ENCODE results near the gene ACSS1. TPM values are rescaled to one million over a fixed set of nuclear protein-coding genes. Genes with fewer than 3 reads are reported as not detected.

Gene ACSS1
- polyA plus RNA-seq, 2 donors: 8.0 to 8.8 TPM

DNA sequence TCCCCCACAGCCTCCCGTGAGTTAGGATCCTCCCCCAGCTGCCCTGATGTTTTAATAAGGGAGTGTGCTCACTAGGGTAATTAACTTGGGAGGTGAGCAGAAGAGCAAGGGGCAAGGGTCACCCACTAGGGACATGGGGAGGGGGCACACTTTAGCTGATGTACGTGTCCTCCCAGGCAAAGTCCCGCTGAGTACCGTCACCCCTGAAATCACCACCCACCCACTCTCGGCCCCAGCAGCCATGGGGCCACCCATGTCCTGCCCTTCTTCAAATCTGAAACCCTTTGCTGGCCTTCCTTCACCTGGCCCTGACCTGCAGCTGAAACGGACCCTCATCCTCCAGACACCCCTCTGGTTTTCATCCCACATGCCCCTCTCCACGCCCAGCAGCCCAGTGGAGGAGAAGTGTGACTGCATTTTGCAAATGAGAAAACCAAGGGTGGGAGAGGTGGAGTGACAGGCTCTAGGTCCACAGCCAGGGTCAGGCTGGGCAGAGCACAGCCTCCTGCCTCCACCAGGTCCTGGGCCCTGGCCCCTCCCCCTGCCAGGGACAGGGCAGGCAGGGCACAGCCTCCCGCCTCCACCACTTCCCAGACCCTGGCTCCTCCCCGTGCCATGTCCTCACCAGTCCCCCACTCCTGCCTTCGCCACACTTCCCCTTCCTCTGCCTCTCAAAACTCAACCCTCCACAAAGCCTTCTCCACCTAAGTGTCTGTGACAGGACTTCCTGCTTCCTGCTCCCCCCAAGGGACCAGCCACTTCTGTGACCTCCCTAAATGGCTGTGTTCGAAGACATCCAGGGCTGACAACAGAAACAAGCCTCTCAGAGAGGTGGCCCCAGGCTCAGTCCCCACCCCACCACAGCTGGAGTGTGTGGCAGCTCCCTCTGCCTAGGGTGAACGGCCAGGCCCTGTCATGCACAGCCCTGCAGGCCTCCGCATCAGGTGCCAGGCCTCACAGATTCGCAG, 15.1 kb downstream of the ACSS1 start:
- peaks cover 27 to 53% of the 10 kb centered on the region in 2 donors for H3K4me1 ChIP-seq (ENCODE audit: control insufficient read depth in 2 of 2, insufficient read depth in 2 of 2, low read length in 1 of 2)
- no peaks in the 10 kb centered on the region for H3K27me3 ChIP-seq (ENCODE audit: control insufficient read depth in 1 of 2, insufficient read depth in 2 of 2, low read length in 2 of 2)
- H3K4me3 ChIP-seq (ENCODE audit: low read depth in 1 of 2, low read length in 2 of 2): no peak overlapping the region
- H3K36me3 ChIP-seq (ENCODE audit: control insufficient read depth in 2 of 2, insufficient read depth in 2 of 2, low read length in 1 of 2): peaks cover 3 to 14% of the 10 kb centered on the region in 2 donors
- H3K27ac ChIP-seq (ENCODE audit: low read depth in 2 of 2, low read length in 1 of 2): peak overlapping the region; percentile 51 to 75
- H3K9me3 ChIP-seq (ENCODE audit: control insufficient read depth in 2 of 2, insufficient read depth in 1 of 2, low read depth in 1 of 2, low read length in 1 of 2): no peaks in the 10 kb centered on the region
- 63% methylated on average over 14 of the region's 14 CpGs for WGBS, 2 donors

DNA sequence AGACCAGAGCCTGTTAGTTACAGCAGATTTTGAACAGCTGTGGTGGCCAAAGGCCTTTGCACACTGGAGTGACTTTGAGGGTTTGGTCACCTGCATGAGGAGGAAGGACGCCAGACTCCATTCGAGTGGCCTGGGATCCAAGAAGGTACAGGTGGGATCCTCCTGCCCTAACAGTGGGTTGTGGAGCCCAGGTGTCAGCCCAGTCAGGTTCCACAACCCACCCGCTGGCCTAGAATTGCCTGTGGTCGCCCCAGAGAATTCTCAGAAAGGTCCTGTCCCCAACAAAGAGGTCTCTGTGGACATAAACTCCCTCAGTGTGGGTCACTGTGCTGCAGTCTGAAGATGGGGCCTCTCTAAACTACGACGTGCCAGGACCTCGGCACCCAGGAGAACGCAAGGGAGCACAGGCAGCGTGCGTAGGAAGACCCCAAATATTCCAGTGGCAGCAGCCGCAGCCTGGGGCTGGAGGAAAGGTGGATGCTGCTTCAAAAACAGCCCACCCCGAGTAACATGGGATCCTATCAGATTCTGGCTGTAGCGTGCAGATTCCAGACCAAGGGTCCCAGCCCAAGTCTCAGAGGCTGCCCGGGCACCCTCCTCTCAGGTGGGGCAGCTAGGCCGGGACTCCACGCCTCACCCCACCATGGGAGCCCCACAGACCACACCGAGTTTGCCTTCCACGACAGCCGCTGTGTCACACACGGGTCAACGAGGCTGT, 16.0 kb downstream of the ACSS1 start:
- Histone ChIP-seq H3K27ac (ENCODE audit: low read depth in 2 of 2, low read length in 1 of 2) (peak overlapping the region; percentile 51 to 75), H3K36me3 (ENCODE audit: control insufficient read depth in 2 of 2, insufficient read depth in 2 of 2, low read length in 1 of 2) (peaks cover 0 to 11% of the 10 kb centered on the region in 2 donors), H3K4me1 (ENCODE audit: control insufficient read depth in 2 of 2, insufficient read depth in 2 of 2, low read length in 1 of 2) (peaks cover 29 to 52% of the 10 kb centered on the region in 2 donors), H3K27me3 (ENCODE audit: control insufficient read depth in 1 of 2, insufficient read depth in 2 of 2, low read length in 2 of 2) (no peaks in the 10 kb centered on the region), H3K9me3 (ENCODE audit: control insufficient read depth in 2 of 2, insufficient read depth in 1 of 2, low read depth in 1 of 2, low read length in 1 of 2) (no peaks in the 10 kb centered on the region), H3K4me3 (ENCODE audit: low read depth in 1 of 2, low read length in 2 of 2) (no peak overlapping the region)
- 90 to 92% methylated on average over 21 of the region's 21 CpGs for WGBS, 2 donors

DNA sequence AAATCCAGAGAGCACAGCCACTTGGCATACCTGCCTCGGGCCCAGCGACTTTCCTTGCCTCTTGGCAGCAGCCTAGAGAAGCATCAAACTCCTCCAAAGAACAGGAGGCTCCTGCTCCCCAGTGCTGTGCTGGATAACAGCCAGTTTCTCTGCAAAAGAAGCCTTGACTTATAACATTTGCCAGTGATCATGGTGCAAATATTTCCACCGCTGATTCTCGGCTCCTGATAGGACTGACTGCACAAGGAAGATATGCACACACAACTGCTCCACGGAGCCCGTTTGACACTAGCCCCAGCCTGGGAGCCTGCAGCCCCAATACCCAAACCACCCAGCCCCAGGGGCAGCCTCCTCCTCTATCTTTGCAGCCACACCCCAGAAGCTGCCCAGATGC, 17.5 kb downstream of the ACSS1 start:
- H3K9me3 ChIP-seq (ENCODE audit: control insufficient read depth in 2 of 2, insufficient read depth in 1 of 2, low read depth in 1 of 2, low read length in 1 of 2): no peaks in the 10 kb centered on the region
- no peak overlapping the region for H3K4me3 ChIP-seq (ENCODE audit: low read depth in 1 of 2, low read length in 2 of 2)
- peaks cover 28 to 48% of the 10 kb centered on the region in 2 donors for H3K4me1 ChIP-seq (ENCODE audit: control insufficient read depth in 2 of 2, insufficient read depth in 2 of 2, low read length in 1 of 2)
- peak overlapping the region; percentile 82 to 89 for H3K27ac ChIP-seq (ENCODE audit: low read depth in 2 of 2, low read length in 1 of 2)
- WGBS, 2 donors: 15 to 20% methylated on average over 6 of the region's 6 CpGs
- no peaks in the 10 kb centered on the region for H3K27me3 ChIP-seq (ENCODE audit: control insufficient read depth in 1 of 2, insufficient read depth in 2 of 2, low read length in 2 of 2)
- H3K36me3 ChIP-seq (ENCODE audit: control insufficient read depth in 2 of 2, insufficient read depth in 2 of 2, low read length in 1 of 2): peaks cover 0 to 2% of the 10 kb centered on the region in 2 donors

DNA sequence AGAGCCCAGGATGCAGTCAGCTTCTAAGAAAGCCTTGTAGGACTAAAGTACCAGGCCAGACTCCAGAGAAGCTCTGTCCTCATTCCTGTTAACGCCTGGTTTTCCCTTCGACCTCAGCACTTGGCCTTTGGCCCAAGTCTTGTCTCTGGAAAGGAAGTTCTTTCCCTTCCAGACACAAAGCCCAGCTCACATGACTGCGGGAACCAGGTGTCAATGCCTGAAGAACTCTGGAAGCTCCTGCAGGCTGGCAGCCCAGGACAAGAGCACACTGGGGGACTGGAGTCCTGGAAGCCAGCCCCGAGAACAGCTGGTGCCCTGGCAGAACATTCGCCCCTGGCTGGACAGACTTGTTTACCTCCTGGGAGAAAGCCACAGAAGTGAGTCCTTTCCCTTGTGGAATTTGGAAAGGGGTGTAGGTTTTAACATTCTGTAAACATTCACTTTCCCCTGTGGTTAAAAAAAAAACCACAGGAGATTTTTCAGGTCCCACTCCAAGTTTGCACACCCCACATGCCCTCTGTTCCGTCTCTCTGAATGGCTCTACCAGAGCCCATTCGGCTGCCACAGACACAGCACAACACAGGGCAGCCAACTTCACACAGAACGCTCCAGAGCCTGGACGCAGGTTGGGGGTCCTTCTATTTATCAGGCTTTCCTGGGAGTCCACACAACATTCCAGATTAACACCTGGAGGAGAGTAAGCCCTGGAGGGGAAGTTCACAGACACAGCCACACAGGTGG, 18.1 kb downstream of the ACSS1 start:
- Histone ChIP-seq H3K4me3 (ENCODE audit: low read depth in 1 of 2, low read length in 2 of 2) (no peak overlapping the region), H3K27me3 (ENCODE audit: control insufficient read depth in 1 of 2, insufficient read depth in 2 of 2, low read length in 2 of 2) (no peaks in the 10 kb centered on the region), H3K4me1 (ENCODE audit: control insufficient read depth in 2 of 2, insufficient read depth in 2 of 2, low read length in 1 of 2) (peaks cover 26 to 45% of the 10 kb centered on the region in 2 donors), H3K9me3 (ENCODE audit: control insufficient read depth in 2 of 2, insufficient read depth in 1 of 2, low read depth in 1 of 2, low read length in 1 of 2) (no peaks in the 10 kb centered on the region), H3K27ac (ENCODE audit: low read depth in 2 of 2, low read length in 1 of 2) (peak overlapping the region; percentile 82 to 89), H3K36me3 (ENCODE audit: control insufficient read depth in 2 of 2, insufficient read depth in 2 of 2, low read length in 1 of 2) (no peaks in the 10 kb centered on the region)
- WGBS, 2 donors: 14 to 15% methylated on average over 9 of the region's 9 CpGs

DNA sequence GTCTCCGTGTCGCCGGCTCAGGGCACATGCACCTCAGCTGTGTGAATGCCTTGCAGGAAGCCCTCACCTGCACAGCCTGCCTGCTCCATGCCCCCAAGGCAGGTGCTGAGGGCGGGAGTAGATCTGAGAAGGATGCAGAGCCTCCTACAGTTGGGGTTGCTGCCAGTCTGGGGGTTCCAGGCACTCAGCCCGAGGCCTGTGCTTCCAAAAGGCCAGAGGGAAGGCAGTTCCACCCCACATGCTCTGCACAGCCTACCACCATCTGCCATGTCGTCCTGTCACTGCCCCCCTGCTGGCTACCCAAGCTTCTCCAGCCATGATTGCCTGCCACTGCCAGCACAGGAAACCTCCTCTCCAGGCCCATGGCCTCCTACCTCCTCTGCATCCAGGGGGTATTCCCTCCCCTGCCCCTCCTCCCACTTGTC, 19.3 kb downstream of the ACSS1 start:
- H3K27me3 ChIP-seq (ENCODE audit: control insufficient read depth in 1 of 2, insufficient read depth in 2 of 2, low read length in 2 of 2): no peaks in the 10 kb centered on the region
- H3K4me1 ChIP-seq (ENCODE audit: control insufficient read depth in 2 of 2, insufficient read depth in 2 of 2, low read length in 1 of 2): peaks cover 22 to 43% of the 10 kb centered on the region in 2 donors
- H3K36me3 ChIP-seq (ENCODE audit: control insufficient read depth in 2 of 2, insufficient read depth in 2 of 2, low read length in 1 of 2): no peaks in the 10 kb centered on the region
- no peaks in the 10 kb centered on the region for H3K9me3 ChIP-seq (ENCODE audit: control insufficient read depth in 2 of 2, insufficient read depth in 1 of 2, low read depth in 1 of 2, low read length in 1 of 2)
- H3K4me3 ChIP-seq (ENCODE audit: low read depth in 1 of 2, low read length in 2 of 2): no peak overlapping the region
- peak overlapping the region; percentile 74 to 82 for H3K27ac ChIP-seq (ENCODE audit: low read depth in 2 of 2, low read length in 1 of 2)
- WGBS, 2 donors: 71 to 83% methylated on average over 6 of the region's 6 CpGs

DNA sequence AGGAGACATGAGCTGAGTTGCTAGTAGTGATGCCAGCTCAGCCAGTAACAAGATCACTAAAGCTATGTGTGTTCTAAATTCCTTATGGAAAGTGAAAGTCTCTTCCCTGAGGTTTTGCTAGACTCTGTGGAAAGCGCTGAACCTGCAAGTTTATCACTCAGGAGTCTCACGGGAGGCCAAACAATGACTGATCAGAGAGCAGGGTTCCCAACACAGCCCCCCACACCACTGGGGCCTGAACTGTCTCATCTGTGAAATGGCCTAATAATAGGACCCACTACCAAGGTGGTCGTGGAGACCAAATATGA, 19.9 kb downstream of the ACSS1 start:
- Histone ChIP-seq H3K36me3 (ENCODE audit: control insufficient read depth in 2 of 2, insufficient read depth in 2 of 2, low read length in 1 of 2) (no peaks in the 10 kb centered on the region), H3K4me1 (ENCODE audit: control insufficient read depth in 2 of 2, insufficient read depth in 2 of 2, low read length in 1 of 2) (peaks cover 20 to 37% of the 10 kb centered on the region in 2 donors)

DNA sequence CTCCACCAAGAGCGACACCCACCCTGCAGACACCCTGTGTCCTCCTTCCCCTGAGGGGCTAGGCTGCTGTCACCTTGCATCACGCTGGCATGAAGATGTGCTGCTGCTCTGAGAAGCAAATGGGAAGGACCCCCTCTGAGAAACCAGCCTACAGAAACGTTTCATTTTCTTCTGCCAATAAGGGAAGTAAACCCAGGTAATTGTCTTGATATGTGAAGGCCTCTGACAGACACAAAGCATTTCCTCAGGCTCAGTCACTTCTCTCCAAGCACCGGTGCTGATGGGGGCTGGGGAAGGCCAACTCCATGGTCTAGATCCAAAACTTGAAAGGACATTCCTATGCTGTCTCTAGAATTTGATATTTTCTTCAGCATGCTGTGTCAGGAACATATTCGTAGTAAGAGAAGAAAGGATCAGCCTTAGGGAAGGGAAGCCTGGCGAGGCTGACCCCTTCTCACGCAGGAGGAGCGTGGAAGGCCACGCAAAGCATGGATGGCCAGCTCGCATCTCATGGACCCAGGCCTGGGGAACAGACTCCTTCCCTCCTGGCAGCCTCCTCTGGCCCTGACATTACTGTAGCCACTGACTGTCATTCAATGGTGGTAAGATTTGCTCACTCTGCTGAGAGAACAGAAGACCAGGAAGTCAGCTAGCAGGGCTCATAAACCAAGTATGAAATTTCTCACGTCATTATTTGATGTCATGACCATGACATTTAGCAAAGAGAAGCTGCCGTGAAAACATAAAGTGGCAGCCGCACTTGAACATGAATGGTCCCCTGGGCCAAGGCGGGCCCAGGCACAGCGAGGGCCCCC, 20.4 kb downstream of the ACSS1 start:
- no peak overlapping the region for H3K4me3 ChIP-seq (ENCODE audit: low read depth in 1 of 2, low read length in 2 of 2)
- peak overlapping the region; percentile 37 to 56 for H3K27ac ChIP-seq (ENCODE audit: low read depth in 2 of 2, low read length in 1 of 2)
- peaks cover 23 to 36% of the 10 kb centered on the region in 2 donors for H3K4me1 ChIP-seq (ENCODE audit: control insufficient read depth in 2 of 2, insufficient read depth in 2 of 2, low read length in 1 of 2)
- WGBS, 2 donors: 66 to 73% methylated on average over 15 of the region's 15 CpGs
- H3K9me3 ChIP-seq (ENCODE audit: control insufficient read depth in 2 of 2, insufficient read depth in 1 of 2, low read depth in 1 of 2, low read length in 1 of 2): no peaks in the 10 kb centered on the region
- no peaks in the 10 kb centered on the region for H3K36me3 ChIP-seq (ENCODE audit: control insufficient read depth in 2 of 2, insufficient read depth in 2 of 2, low read length in 1 of 2)
- H3K27me3 ChIP-seq (ENCODE audit: control insufficient read depth in 1 of 2, insufficient read depth in 2 of 2, low read length in 2 of 2): no peaks in the 10 kb centered on the region

More for the DNA sequence above, 19.9 kb downstream of the ACSS1 start:
- H3K27ac ChIP-seq (ENCODE audit: low read depth in 2 of 2, low read length in 1 of 2): peak overlapping the region; percentile 56 to 82
- no peak overlapping the region for H3K4me3 ChIP-seq (ENCODE audit: low read depth in 1 of 2, low read length in 2 of 2)
- no peaks in the 10 kb centered on the region for H3K27me3 ChIP-seq (ENCODE audit: control insufficient read depth in 1 of 2, insufficient read depth in 2 of 2, low read length in 2 of 2)
- 51 to 53% methylated on average over 3 of the region's 3 CpGs for WGBS, 2 donors
- H3K9me3 ChIP-seq (ENCODE audit: control insufficient read depth in 2 of 2, insufficient read depth in 1 of 2, low read depth in 1 of 2, low read length in 1 of 2): no peaks in the 10 kb centered on the region

DNA sequence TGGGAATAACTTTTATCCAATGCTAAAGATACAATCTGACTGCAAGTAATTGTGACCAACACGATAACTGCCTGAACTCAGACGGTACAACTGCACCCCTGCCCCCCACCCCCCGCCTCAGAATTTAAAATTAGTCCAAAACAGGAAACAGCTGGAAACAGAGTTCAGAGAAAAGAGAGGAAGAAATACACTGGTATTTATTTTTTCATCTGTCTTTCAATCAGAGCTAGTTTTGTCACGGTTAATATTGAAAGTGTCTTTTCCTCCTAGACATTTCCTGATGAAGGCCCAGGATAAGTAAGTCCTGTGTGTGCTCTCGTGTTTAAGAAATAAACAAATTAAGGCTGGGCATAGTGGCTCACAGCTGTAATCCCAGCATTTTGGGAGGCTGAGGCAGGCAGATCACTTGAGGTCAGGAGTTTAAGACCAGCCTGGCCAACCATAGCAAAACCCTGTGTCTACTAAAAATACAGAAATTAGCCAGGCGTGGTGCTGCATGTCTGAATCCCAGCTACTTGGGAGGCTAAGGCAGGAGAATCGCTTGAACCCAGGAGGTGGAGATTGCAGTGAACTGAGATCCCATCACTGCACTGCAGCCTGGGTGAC, 21.5 kb downstream of the ACSS1 start:
- no peaks in the 10 kb centered on the region for H3K27me3 ChIP-seq (ENCODE audit: control insufficient read depth in 1 of 2, insufficient read depth in 2 of 2, low read length in 2 of 2)
- H3K9me3 ChIP-seq (ENCODE audit: control insufficient read depth in 2 of 2, insufficient read depth in 1 of 2, low read depth in 1 of 2, low read length in 1 of 2): no peaks in the 10 kb centered on the region
- no peak overlapping the region for H3K27ac ChIP-seq (ENCODE audit: low read depth in 2 of 2, low read length in 1 of 2)
- H3K4me1 ChIP-seq (ENCODE audit: control insufficient read depth in 2 of 2, insufficient read depth in 2 of 2, low read length in 1 of 2): peaks cover 22 to 35% of the 10 kb centered on the region in 2 donors
- peaks cover 0 to 2% of the 10 kb centered on the region in 2 donors for H3K36me3 ChIP-seq (ENCODE audit: control insufficient read depth in 2 of 2, insufficient read depth in 2 of 2, low read length in 1 of 2)
- no peak overlapping the region for H3K4me3 ChIP-seq (ENCODE audit: low read depth in 1 of 2, low read length in 2 of 2)
- 52 to 53% methylated on average over 7 of the region's 7 CpGs for WGBS, 2 donors

Measured in esophagus (tissue), 2 donors.